IMR-90 (cell line): ENCODE results near the gene TNFSF13B.

Experiments used
- CEBPB ChIP-seq: IDR thresholded peaks from 2 replicates; pipeline ENCODE4 v1.6.1; 2012; ENCODE audit warnings: low read depth, low read length, improper control_type of control experiment
- CTCF ChIP-seq: conservative IDR thresholded peaks from 2 replicates; pipeline ENCODE4 v1.5.1; 2012; ENCODE audit warnings: mild to moderate bottlenecking, low read depth, low read length, improper control_type of control experiment
- FOS ChIP-seq: fragments of 150-350 bp; IDR thresholded peaks from 2 replicates; pipeline ENCODE4 v1.6.1; 2016; ENCODE audit warnings: low read depth, low read length
- NFE2L2 ChIP-seq: fragments of 150-350 bp; IDR thresholded peaks from 2 replicates; pipeline ENCODE4 v1.6.1; 2016; ENCODE audit warnings: low read depth, mild to moderate bottlenecking, low read length
- POLR2A ChIP-seq: IDR thresholded peaks from 2 replicates; pipeline ENCODE4 v1.6.1; 2012; ENCODE audit warnings: mild to moderate bottlenecking, low read depth, low read length
- RFX5 ChIP-seq: IDR thresholded peaks from 2 replicates; pipeline ENCODE4 v1.8.0; 2012; ENCODE audit warnings: low read depth, mild to moderate bottlenecking, low read length, moderate library complexity

GRCh38 chr13:108315273-108315672 lies 45.8 kb downstream of the TNFSF13B start:
- TF ChIP-seq POLR2A (no peak), NFE2L2 (no peak), CTCF (no peak), CEBPB (no peak), FOS (no peak), RFX5 (no peak)
